ENCODE data around the gene POLR2E.

DNA sequence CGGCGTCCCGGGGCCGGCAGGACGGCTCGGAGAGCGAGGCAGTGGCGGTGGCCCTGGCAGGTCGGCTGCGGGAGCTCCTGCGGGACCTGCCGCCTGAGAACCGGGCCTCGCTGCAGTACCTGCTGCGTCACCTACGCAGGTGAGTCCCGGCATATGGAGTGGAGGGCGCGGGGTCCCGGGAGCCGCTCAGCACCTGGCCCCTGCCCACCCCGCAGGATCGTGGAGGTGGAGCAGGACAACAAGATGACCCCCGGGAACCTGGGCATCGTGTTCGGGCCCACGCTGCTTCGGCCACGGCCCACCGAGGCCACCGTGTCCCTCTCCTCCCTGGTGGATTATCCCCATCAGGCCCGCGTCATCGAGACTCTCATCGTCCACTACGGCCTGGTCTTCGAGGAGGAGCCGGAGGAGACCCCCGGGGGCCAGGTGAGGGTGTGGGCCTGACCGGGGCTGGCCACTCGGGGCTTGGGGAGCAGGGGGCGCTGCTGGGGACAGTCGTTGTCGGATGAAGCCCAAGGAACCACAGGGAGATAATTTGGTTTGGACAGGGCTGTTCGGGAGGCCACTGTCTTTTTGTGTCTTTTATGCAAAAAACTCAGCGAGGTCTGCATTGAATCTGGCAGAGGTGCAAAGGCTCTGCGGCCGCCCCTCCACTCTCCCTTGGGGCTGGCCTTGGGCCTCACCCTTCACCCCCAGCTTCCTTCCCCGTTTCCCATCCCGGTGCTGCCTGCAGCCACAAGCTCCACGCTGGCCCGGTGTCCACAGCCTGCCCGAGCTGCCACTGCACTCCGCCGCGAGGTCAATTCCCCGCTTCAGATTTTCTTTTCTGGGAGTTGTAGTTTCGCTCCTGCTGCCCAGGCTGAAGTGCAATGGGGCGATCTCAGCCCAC, 12.0 kb downstream of the POLR2E start:
- TF ChIP-seq, protein P1, sequence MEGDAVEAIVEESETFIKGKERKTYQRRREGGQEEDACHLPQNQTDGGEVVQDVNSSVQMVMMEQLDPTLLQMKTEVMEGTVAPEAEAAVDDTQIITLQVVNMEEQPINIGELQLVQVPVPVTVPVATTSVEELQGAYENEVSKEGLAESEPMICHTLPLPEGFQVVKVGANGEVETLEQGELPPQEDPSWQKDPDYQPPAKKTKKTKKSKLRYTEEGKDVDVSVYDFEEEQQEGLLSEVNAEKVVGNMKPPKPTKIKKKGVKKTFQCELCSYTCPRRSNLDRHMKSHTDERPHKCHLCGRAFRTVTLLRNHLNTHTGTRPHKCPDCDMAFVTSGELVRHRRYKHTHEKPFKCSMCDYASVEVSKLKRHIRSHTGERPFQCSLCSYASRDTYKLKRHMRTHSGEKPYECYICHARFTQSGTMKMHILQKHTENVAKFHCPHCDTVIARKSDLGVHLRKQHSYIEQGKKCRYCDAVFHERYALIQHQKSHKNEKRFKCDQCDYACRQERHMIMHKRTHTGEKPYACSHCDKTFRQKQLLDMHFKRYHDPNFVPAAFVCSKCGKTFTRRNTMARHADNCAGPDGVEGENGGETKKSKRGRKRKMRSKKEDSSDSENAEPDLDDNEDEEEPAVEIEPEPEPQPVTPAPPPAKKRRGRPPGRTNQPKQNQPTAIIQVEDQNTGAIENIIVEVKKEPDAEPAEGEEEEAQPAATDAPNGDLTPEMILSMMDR (IDR thresholded peaks at IDR 0.05): no peak
- no peak for TF ChIP-seq POLR2A (IDR thresholded peaks at IDR 0.05)

Measured in body of pancreas (tissue), 4 donors.